ENCODE measurements around the gene UHRF2.

UHRF2 gene

DNA sequence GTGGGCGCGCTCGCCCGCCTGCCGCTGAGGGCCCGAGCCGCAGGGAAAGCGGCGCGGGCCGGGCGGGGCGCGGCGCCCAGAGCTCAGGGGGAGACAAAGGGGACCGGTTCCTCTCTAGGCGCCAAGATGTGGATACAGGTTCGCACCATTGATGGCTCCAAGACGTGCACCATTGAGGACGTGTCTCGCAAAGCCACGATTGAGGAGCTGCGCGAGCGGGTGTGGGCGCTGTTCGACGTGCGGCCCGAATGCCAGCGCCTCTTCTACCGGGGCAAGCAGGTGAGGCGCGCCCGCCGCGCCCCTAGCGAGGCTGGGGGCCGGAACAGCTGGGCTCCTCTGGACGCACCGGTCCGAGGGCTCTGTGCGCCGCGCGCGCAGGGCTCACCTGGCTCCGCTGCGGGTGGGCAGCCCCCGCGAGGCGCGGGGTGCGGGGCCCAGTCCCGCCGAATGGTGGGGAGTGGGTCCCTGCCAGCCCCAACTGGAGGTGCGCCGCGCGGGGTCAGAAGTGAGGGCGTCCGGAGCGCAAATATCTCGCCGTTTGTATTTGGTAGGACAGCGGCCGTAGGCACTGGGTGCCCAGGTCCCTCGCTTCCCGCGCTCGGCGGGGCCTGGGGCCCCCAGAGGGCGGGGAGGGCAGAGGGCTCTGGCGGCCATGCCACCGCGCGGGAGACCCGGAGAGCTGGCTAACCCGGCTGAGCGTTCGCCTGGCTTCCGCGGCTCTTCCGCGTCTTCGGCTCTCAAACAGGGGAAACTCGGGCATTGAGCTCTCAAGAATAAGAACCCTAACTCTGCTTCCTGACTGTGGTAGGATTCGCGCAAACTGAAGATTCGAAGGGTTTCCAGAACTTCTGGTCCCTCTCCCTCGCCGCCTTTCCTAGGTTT lies 607 bp downstream of the UHRF2 start:
- TF ChIP-seq GATA2 (IDR thresholded peaks at IDR 0.05; ENCODE audit: low read depth, low read length) (no peak), GATA3 (IDR thresholded peaks at IDR 0.05; ENCODE audit: low read depth, low read length) (no peak)

DNA sequence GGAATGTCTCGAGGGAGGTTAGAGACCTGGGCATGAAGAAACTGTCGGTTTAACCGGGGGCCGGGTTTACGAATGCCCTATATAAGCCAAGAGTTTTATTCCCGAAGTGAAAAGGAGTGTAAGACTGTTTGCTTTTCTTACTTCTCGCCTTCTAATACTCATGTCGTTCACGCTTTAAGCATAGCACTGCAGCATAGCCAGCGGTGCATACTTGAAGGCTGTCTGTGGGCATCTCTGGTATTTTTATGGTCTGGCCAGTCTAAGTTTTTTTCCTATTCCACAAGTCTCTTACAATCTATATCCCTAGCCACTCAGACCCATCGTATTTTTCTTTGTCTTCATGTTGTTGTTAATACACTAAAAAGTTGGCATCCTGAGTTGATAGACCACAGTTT lies 1.2 kb downstream of the UHRF2 start:
- no peak for TF ChIP-seq GATA3 (IDR thresholded peaks at IDR 0.05; ENCODE audit: low read depth, low read length)
- TF ChIP-seq GATA2 (IDR thresholded peaks at IDR 0.05; ENCODE audit: low read depth, low read length): no peak

- TF ChIP-seq GATA3 (IDR thresholded peaks at IDR 0.05; ENCODE audit: low read depth, low read length) (no peak), GATA2 (IDR thresholded peaks at IDR 0.05; ENCODE audit: low read depth, low read length) (no peak)
These were observed 2.3 kb downstream of the UHRF2 start for GRCh38 chr9:6415266-6415665.

GRCh38 chr9:6417186-6417585 lies 4.2 kb downstream of the UHRF2 start:
- no peak for TF ChIP-seq GATA2 (IDR thresholded peaks at IDR 0.05; ENCODE audit: low read depth, low read length)
- no peak for TF ChIP-seq GATA3 (IDR thresholded peaks at IDR 0.05; ENCODE audit: low read depth, low read length)

DNA sequence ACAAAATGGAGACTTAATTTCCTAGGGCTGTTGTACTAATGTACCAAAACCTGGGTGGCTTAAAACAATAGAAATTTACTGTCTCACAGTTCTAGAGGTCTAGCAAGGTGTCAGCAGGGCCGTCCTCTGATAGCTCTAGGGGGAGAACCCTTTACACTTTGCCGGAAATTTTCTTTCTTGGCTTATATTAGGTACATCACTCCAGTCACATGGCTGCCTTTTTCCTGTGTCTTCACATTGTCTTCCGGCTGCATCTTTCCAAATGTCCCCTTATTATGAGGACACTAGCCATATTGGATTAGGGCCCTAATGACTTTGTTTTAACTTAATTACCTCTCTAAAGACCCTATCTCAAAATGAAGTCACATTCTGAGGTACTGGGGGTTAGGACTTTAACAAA lies 5.8 kb downstream of the UHRF2 start:
- TF ChIP-seq GATA2 (IDR thresholded peaks at IDR 0.05; ENCODE audit: low read depth, low read length): no peak
- no peak for TF ChIP-seq GATA3 (IDR thresholded peaks at IDR 0.05; ENCODE audit: low read depth, low read length)

- TF ChIP-seq GATA3 (IDR thresholded peaks at IDR 0.05; ENCODE audit: low read depth, low read length) (no peak), GATA2 (IDR thresholded peaks at IDR 0.05; ENCODE audit: low read depth, low read length) (no peak)
These were observed 11.9 kb downstream of the UHRF2 start for GRCh38 chr9:6424940-6425339.

DNA sequence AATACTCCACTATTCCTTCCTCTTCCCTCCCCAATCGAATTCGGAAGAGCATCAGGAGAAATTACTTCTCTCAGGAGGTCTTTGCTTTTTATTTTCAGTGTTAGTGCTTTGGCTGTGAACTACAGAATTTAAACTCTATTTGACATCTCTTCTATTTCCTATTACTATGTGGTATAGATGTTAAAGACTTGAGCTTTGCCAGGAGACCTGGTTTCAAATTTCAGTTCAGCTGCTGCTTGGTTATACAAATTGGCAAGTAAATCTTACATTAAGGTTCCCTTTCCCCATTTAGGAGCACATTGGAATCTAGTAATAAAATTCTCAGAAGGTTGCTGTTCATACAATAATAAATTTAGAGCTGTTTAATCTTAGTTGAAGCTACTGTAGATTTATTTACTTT lies 13.1 kb downstream of the UHRF2 start:
- TF ChIP-seq GATA2 (IDR thresholded peaks at IDR 0.05; ENCODE audit: low read depth, low read length): no peak
- no peak for TF ChIP-seq GATA3 (IDR thresholded peaks at IDR 0.05; ENCODE audit: low read depth, low read length)

GRCh38 chr9:6428940-6429889 lies 16.2 kb downstream of the UHRF2 start:
- TF ChIP-seq GATA2 (IDR thresholded peaks at IDR 0.05; ENCODE audit: low read depth, low read length) (no peak), GATA3 (IDR thresholded peaks at IDR 0.05; ENCODE audit: low read depth, low read length) (no peak)

GRCh38 chr9:6431038-6431437 lies 18.0 kb downstream of the UHRF2 start:
- TF ChIP-seq GATA3 (IDR thresholded peaks at IDR 0.05; ENCODE audit: low read depth, low read length) (no peak), GATA2 (IDR thresholded peaks at IDR 0.05; ENCODE audit: low read depth, low read length) (no peak)

DNA sequence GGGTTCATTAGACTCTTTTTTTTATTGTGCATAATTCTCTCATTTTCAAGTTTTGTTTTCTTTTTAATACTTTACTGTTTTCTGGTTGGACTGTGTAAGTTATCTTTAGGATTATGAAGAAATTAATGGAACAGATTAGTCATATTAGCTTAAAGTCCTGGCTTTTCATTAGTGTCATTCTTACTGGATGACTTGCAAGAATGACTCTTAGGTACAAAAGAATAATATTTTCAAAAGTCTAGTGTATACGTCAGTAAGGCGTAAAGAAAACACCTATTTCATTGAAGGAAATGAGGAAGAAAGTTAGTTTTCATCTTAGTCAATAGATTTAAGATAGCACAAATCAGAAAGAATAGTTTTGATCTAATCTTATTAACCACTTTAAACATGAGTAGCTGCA lies 20.4 kb downstream of the UHRF2 start:
- no peak for TF ChIP-seq GATA3 (IDR thresholded peaks at IDR 0.05; ENCODE audit: low read depth, low read length)
- no peak for TF ChIP-seq GATA2 (IDR thresholded peaks at IDR 0.05; ENCODE audit: low read depth, low read length)

- no peak for TF ChIP-seq GATA2 (IDR thresholded peaks at IDR 0.05; ENCODE audit: low read depth, low read length)
- TF ChIP-seq GATA3 (IDR thresholded peaks at IDR 0.05; ENCODE audit: low read depth, low read length): no peak
These were observed 26.2 kb downstream of the UHRF2 start for GRCh38 chr9:6439051-6439703.

DNA sequence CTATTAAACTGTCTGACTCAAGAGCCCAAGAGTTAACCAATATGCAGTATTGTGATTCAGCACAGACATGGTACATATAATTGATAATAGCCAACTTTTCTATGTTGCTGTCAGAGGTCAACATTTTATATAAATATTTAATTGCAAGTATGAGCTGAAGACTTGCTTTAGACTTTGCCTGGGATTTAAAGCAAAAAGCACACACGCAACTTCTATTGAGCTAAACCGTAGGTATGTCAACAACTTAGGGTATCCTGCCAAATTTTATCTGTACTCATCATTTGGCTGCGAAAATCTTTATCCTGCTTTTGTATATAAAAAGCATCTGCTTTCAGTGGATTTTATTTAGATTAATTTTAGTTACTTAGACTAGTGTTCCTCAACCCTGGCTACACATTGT lies 27.4 kb downstream of the UHRF2 start:
- TF ChIP-seq GATA3 (IDR thresholded peaks at IDR 0.05; ENCODE audit: low read depth, low read length): no peak
- TF ChIP-seq GATA2 (IDR thresholded peaks at IDR 0.05; ENCODE audit: low read depth, low read length): no peak

DNA sequence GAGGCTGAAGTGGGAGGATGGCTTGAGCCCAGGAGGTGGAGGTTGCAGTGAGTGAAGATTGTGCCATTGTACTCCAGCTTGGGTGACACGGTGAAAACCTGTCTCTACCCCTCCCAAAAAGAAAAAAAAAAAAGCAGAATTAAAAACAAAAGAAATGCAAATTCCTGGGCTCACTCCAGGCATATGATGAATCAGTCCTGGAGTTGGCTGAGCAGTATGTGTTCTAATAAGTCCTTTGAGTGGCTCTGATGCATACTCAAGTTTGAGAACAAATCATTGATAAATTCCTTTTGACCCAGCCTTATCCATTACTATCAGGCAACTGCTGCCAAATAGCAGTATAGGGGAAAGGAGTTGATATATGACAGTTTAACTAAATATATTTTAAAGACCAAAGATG lies 28.3 kb downstream of the UHRF2 start:
- TF ChIP-seq GATA3 (IDR thresholded peaks at IDR 0.05; ENCODE audit: low read depth, low read length) (no peak), GATA2 (IDR thresholded peaks at IDR 0.05; ENCODE audit: low read depth, low read length) (no peak)

- no peak for TF ChIP-seq GATA2 (IDR thresholded peaks at IDR 0.05; ENCODE audit: low read depth, low read length)
- no peak for TF ChIP-seq GATA3 (IDR thresholded peaks at IDR 0.05; ENCODE audit: low read depth, low read length)
These were observed 30.7 kb downstream of the UHRF2 start for GRCh38 chr9:6443661-6444060.
